HEK293 (cell line): Measurements from ENCODE around the gene AGAP3.

Experiments used
- CTCF ChIA-PET: fragments of 350-600 bp; formaldehyde crosslinking; extraction: SDS; loops from one replicate; lab custom pipeline; 2021; ENCODE audit warnings: antibody characterized with exemption; lab: Yijun Ruan, JAX
- POLR2A ChIA-PET: fragments of 300-600 bp; formaldehyde crosslinking; extraction: SDS; loops from one replicate; lab custom pipeline; 2020; ENCODE audit warnings: antibody characterized with exemption, inconsistent platforms; lab: Yijun Ruan, JAX
- H3K27ac ChIP-seq: fragments of 200-500 bp; sonication (Bioruptor generic); 2 replicates; pipeline ENCODE4 v1.5.1; 2014; ENCODE audit warnings: low read depth, low read length, control low read depth, inconsistent platforms; ENCODE audit errors: extremely low read depth
- H3K36me3 ChIP-seq, 2 experiments: fragments of 200-500 bp in 1 of 2; sonication (Bioruptor generic) in 1 of 2; 1 replicate in 1 of 2; 2 replicates in 1 of 2; pipeline ENCODE4 v1.5.1; 2014 to 2017; ENCODE audit warnings: inconsistent platforms in 2 of 2, low read length in 2 of 2; ENCODE audit not compliant: control insufficient read depth in 2 of 2, insufficient read depth in 1 of 2
- H3K4me1 ChIP-seq: fragments of 200-500 bp; sonication (Bioruptor generic); 2 replicates; pipeline ENCODE4 v1.5.1; 2014; ENCODE audit warnings: mild to moderate bottlenecking, low read length, inconsistent platforms; ENCODE audit not compliant: control insufficient read depth, insufficient read depth
- H3K4me3 ChIP-seq: 2 replicates; pipeline ENCODE4 v1.5.1; 2011; ENCODE audit warnings: low read depth, mild to moderate bottlenecking, control low read depth, low read length, moderate library complexity
- H3K9me3 ChIP-seq: fragments of 200-500 bp; sonication (Bioruptor generic); 2 replicates; pipeline ENCODE4 v1.5.1; 2014; ENCODE audit warnings: low read depth, low read length, inconsistent platforms; ENCODE audit not compliant: control insufficient read depth, insufficient read depth
- BCL11A ChIP-seq: fragments of 450-650 bp; formaldehyde crosslinking; IDR thresholded peaks from 2 replicates; pipeline ENCODE4 v1.5.1; 2016; ENCODE audit warnings: low read depth, missing biosample characterization, missing genetic modification characterization
- GLIS1 ChIP-seq: fragments of 450-650 bp; formaldehyde crosslinking; IDR thresholded peaks from 2 replicates; pipeline ENCODE4 v1.5.1; 2016; ENCODE audit warnings: missing biosample characterization, missing genetic modification characterization
- IKZF3 ChIP-seq: fragments of 450-650 bp; IDR thresholded peaks from 2 replicates; pipeline ENCODE4 v1.5.0; 2018; ENCODE audit warnings: missing biosample characterization, mild to moderate bottlenecking, missing genetic modification characterization, moderate library complexity
- KLF8 ChIP-seq: fragments of 450-650 bp; formaldehyde crosslinking; IDR thresholded peaks from 2 replicates; pipeline ENCODE4 v1.5.1; 2016; ENCODE audit warnings: missing biosample characterization, missing genetic modification characterization
- KLF9 ChIP-seq: fragments of 450-650 bp; formaldehyde crosslinking; IDR thresholded peaks from 2 replicates; pipeline ENCODE4 v1.5.1; 2016; ENCODE audit warnings: missing biosample characterization, missing genetic modification characterization, low read depth
- PRDM2 ChIP-seq: fragments of 450-650 bp; formaldehyde crosslinking; IDR thresholded peaks from 2 replicates; pipeline ENCODE4 v1.5.1; 2016; ENCODE audit warnings: missing biosample characterization, missing genetic modification characterization, borderline replicate concordance
- SETDB1 ChIP-seq: IDR thresholded peaks from one replicate; pipeline ENCODE4 v1.6.1; 2017; ENCODE audit warnings: mild to moderate bottlenecking, low read length, moderate library complexity, mixed read lengths; ENCODE audit not compliant: insufficient read length
- SP7 ChIP-seq: fragments of 450-650 bp; formaldehyde crosslinking; IDR thresholded peaks from 2 replicates; pipeline ENCODE4 v1.5.1; 2016; ENCODE audit warnings: missing biosample characterization, missing genetic modification characterization
- ZBTB26 ChIP-seq: fragments of 450-650 bp; formaldehyde crosslinking; optimal IDR thresholded peaks from 2 replicates; pipeline ENCODE3; 2016; ENCODE audit warnings: missing biosample characterization, mild to moderate bottlenecking, missing genetic modification characterization
- ZFHX2 ChIP-seq: fragments of 450-650 bp; formaldehyde crosslinking; conservative IDR thresholded peaks from 2 replicates; pipeline ENCODE4 v1.5.1; 2016; ENCODE audit warnings: missing biosample characterization, missing genetic modification characterization
- ZIC2 ChIP-seq: fragments of 450-650 bp; formaldehyde crosslinking; IDR thresholded peaks from 2 replicates; pipeline ENCODE4 v1.5.1; 2016; ENCODE audit warnings: missing biosample characterization, missing genetic modification characterization
- ZNF280C ChIP-seq: fragments of 450-650 bp; formaldehyde crosslinking; IDR thresholded peaks from 2 replicates; pipeline ENCODE4 v1.5.1; 2016; ENCODE audit warnings: missing biosample characterization, missing genetic modification characterization
- ZNF280D ChIP-seq: fragments of 450-650 bp; formaldehyde crosslinking; IDR thresholded peaks from 2 replicates; pipeline ENCODE4 v1.5.1; 2016; ENCODE audit warnings: missing biosample characterization, missing genetic modification characterization
- ZNF335 ChIP-seq: fragments of 450-650 bp; formaldehyde crosslinking; conservative IDR thresholded peaks from 2 replicates; pipeline ENCODE4 v1.5.1; 2016; ENCODE audit warnings: missing biosample characterization, missing genetic modification characterization
- ZNF341 ChIP-seq: fragments of 450-650 bp; formaldehyde crosslinking; IDR thresholded peaks from 2 replicates; pipeline ENCODE4; 2016; ENCODE audit warnings: low read depth, missing biosample characterization, missing genetic modification characterization
- ZNF510 ChIP-seq: fragments of 450-650 bp; formaldehyde crosslinking; IDR thresholded peaks from 2 replicates; pipeline ENCODE4 v1.5.1; 2018; ENCODE audit warnings: mild to moderate bottlenecking, missing genetic modification characterization, missing biosample characterization; ENCODE audit not compliant: insufficient replicate concordance
- ZNF529 ChIP-seq: fragments of 450-650 bp; formaldehyde crosslinking; IDR thresholded peaks from 2 replicates; pipeline ENCODE4 v1.5.1; 2017; ENCODE audit warnings: missing genetic modification characterization, missing biosample characterization; ENCODE audit not compliant: insufficient replicate concordance
- ZNF548 ChIP-seq: fragments of 450-650 bp; formaldehyde crosslinking; IDR thresholded peaks from 2 replicates; pipeline ENCODE4 v1.5.1; 2016; ENCODE audit warnings: missing biosample characterization, missing genetic modification characterization
- ZNF624 ChIP-seq: fragments of 450-650 bp; formaldehyde crosslinking; IDR thresholded peaks from 2 replicates; pipeline ENCODE4 v1.5.1; 2017; ENCODE audit warnings: missing biosample characterization, missing genetic modification characterization
- ZNF629 ChIP-seq: fragments of 450-650 bp; formaldehyde crosslinking; IDR thresholded peaks from 2 replicates; pipeline ENCODE4 v1.5.1; 2017; ENCODE audit warnings: missing biosample characterization, missing genetic modification characterization
- ZNF692 ChIP-seq: fragments of 450-650 bp; formaldehyde crosslinking; IDR thresholded peaks from 2 replicates; pipeline ENCODE4 v1.5.1; 2016; ENCODE audit warnings: missing biosample characterization, missing genetic modification characterization
- ZNF792 ChIP-seq: fragments of 450-650 bp; formaldehyde crosslinking; IDR thresholded peaks from 2 replicates; pipeline ENCODE4 v1.5.1; 2016; ENCODE audit warnings: missing biosample characterization, missing genetic modification characterization

AGAP3 gene

GRCh38 chr7:151175047-151175792, 88.9 kb downstream of the AGAP3 start (continued):
- no peak for TF ChIP-seq ZNF510 (tag by site-specific recombination)
- TF ChIP-seq ZNF341 (tag by site-specific recombination), result no peak
- TF ChIP-seq ZNF792, result no peak
- TF ChIP-seq IKZF3 (tag by site-specific recombination), result no peak
- TF ChIP-seq SETDB1, result no peak
- no peak for TF ChIP-seq ZIC2 (tag by site-specific recombination)
- TF ChIP-seq SP7 (tag by site-specific recombination), result no peak

- Histone ChIP-seq H3K9me3 (no peaks in the 10 kb centered on the region), H3K27ac (no peak overlapping the region), H3K36me3 (no peaks in the 10 kb centered on the region), H3K4me3 (no peak overlapping the region), H3K4me1 (no peaks in the 10 kb centered on the region)
- CTCF ChIA-PET, result interaction anchor here (0.6 to 3.2 kb wide), 7 partner anchors 10 to 187 kb away, joined by 3 to 15 read pairs (median 4); partner anchors contain the start of gene ABCF2
- POLR2A ChIA-PET, result no interaction called here
- no peak for TF ChIP-seq ZNF280D (tag by site-specific recombination)
- no peak for TF ChIP-seq ZNF280C (tag by site-specific recombination)
- TF ChIP-seq PRDM2, result no peak
- TF ChIP-seq KLF9 (tag by site-specific recombination), result no peak
- TF ChIP-seq ZNF692 (tag by site-specific recombination), result no peak
- no peak for TF ChIP-seq BCL11A
- no peak for TF ChIP-seq GLIS1 (tag by site-specific recombination)
- TF ChIP-seq ZNF629, result no peak
- TF ChIP-seq KLF8 (tag by site-specific recombination), result no peak
- no peak for TF ChIP-seq ZNF624 (tag by site-specific recombination)
- no peak for TF ChIP-seq ZFHX2
- no peak for TF ChIP-seq ZNF335
- TF ChIP-seq ZNF529 (tag by site-specific recombination), result no peak
- no peak for TF ChIP-seq ZBTB26 (tag by site-specific recombination)
- TF ChIP-seq ZNF548 (tag by site-specific recombination), result no peak
Observed at GRCh38 chr7:151175793-151176311, 89.6 kb downstream of the AGAP3 start.
